ENCODE results near the gene RPIA.
"Not testable (repeated sequence)": the region's sequence is repeated elsewhere in the genome, so short reads cannot be mapped to it uniquely, and the experiment has no call there.

Gene RPIA

DNA sequence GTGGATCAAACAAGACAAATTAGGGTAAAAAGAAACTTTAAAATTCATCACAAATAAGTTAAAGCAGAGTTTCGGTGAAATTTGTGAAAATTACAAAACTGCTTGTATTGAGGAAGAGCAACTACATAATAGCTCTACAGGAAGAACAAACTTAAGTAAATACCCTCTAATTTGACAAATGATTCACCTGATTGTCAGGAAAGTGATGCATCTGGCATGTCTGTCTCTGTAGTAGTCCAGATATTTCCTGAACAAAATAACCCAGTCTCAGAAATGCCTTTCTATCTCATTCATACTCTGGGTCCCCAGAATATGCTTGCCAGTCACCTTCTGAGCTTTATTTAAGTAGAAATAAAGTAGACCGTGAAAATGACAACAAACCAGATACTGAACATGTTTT is 104.5 kb downstream of the RPIA start:
- not testable (repeated sequence) for DNase-seq

DNA sequence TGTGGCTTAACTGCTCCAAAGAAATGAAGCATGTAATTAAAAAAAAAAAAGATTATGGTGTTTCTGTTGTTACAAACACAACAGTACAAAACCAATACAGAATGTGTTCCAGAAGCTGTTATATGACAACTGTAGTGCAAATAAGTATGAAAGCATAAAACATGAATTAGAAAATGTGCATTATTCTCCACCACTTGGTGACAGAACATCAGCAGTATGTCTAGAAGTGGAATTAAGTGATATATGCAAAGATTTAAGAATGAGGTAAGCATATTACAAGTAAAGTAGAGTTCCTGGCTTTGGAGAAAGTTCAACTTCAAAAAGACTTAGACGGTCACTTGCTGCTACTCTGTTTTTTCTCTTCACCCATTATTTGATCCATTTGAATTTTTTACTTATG is 105.0 kb downstream of the RPIA start:
- not testable (repeated sequence) for DNase-seq

DNA sequence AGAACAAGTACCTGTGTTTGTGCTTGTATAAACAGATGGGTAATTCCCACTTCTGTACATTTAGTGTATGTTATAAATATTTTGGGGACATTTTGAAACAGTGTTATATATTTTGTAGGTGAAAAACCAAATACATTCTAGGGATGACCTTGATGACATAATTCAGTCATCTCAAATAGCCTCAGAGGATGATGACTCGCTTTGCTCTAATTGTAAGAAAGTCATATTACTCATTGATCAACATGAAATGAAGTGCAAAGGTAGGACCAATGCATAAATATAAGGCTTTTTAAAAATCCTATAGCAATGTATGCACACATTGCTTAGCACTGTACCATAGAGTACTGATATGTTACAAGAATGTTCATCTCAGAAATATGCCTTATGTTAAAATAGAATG is 105.7 kb downstream of the RPIA start:
- DNase-seq = not testable (repeated sequence)

All from NCI-H524 treated with DMSO at 0.1 percent for 48 hours (cell line).